ENCODE results near the gene INPP4B. TPM values are rescaled to one million over a fixed set of nuclear protein-coding genes. Genes with fewer than 3 reads are reported as not detected.

The INPP4B gene
- total and polyA plus RNA-seq, 2 of the 4 experiments (the other 2 are of a cell fraction) = 1.8 to 14.0 TPM

DNA sequence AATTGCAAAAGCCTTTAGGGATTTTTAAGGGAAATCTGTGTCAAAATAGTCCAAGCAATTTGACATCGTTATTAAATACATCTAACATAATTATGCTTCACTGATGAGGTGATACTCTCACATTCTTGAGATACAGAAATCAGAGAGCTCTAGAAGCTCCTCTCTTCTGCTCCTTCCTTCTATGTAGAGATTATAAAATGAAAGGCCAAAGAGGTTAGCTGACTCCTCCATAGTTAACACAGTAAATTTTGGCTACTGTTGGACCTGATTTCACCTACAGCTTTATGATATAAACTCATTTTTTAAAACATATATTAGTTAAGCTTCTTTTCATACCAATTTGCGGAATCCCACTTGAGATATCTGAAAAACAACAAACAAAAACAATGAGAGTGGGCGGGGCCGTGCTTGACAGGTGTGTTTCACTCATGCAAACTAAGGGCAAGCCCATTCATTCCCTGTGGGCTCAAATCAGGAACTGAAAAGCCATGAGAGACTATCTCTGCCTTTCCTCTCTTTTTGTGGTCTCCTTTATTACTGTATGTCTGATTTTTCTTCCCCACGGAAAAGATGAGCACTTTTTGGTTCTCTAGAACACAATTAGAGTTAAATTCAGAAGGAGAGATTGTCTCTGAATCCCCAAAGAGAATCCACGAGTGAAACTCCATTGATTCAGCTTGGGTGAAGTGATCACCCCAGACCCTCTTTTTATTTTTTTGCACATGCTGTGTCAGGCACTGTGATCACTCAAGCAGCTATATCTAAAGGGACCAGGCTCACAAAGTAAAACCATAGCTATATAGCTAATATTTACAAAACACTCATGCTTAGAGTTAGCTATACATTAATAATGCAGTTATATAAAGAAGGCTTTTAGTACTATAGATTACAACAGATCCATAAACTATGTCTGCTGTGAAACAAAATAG lies 643.4 kb downstream of the INPP4B start:
- Histone ChIP-seq H3K56ac (ENCODE audit: extremely low read depth, insufficient read depth, low read length) (no peak overlapping the region), H3K36me3 (ENCODE audit: control insufficient read depth, insufficient read depth, low read length) (no peaks in the 10 kb centered on the region), H2BK5ac (ENCODE audit: low read depth, low read length, poor library complexity, severe bottlenecking) (no peak overlapping the region), H4K5ac (ENCODE audit: low read depth, low read length) (no peak overlapping the region), H3K9me1 (ENCODE audit: insufficient read depth, low read length) (no peaks in the 10 kb centered on the region), H3K23ac (ENCODE audit: low read depth, low read length) (no peak overlapping the region), H3K4me3 (ENCODE audit: insufficient read depth, low read depth, low read length) (no peak overlapping the region), H4K8ac (ENCODE audit: low read depth in 2 of 2, low read length in 2 of 2) (no peak overlapping the region), H3K4ac (ENCODE audit: low read depth, low read length) (no peak overlapping the region), H3K4me1 (ENCODE audit: control insufficient read depth, insufficient read depth, low read length) (no peaks in the 10 kb centered on the region), H3K9ac (ENCODE audit: low read depth, low read length) (no peak overlapping the region), H3K79me1 (ENCODE audit: low read depth in 1 of 2, low read length in 2 of 2) (no peaks in the 10 kb centered on the region), H2BK20ac (ENCODE audit: low read depth, low read length) (no peak overlapping the region), H3K27me3 (ENCODE audit: control insufficient read depth, insufficient read depth, low read length) (no peaks in the 10 kb centered on the region), H2AK9ac (replicated peaks; ENCODE audit: low read depth, low read length, poor library complexity) (no peak overlapping the region), H4K91ac (ENCODE audit: insufficient read depth, low read depth, low read length) (no peak overlapping the region), H3K4me2 (ENCODE audit: low read depth, low read length) (no peak overlapping the region), H2AK5ac (ENCODE audit: low read depth, low read length) (no peak overlapping the region), H3K14ac (replicated peaks; ENCODE audit: low read depth, low read length) (no peak overlapping the region), H2BK15ac (ENCODE audit: low read depth, low read length) (no peak overlapping the region), H4K20me1 (ENCODE audit: insufficient read depth, low read length) (no peaks in the 10 kb centered on the region), H2BK120ac (ENCODE audit: low read depth, low read length) (no peak overlapping the region), H3K18ac (ENCODE audit: low read depth, low read length) (no peak overlapping the region), H2AFZ (replicated peaks; ENCODE audit: low read length, poor library complexity) (no peak overlapping the region), H3K9me3 (ENCODE audit: control insufficient read depth, insufficient read depth, low read length) (no peaks in the 10 kb centered on the region), H3K27ac (ENCODE audit: insufficient read depth, low read length) (no peak overlapping the region)
- ATAC-seq (ENCODE audit: low read depth) (no peak), DNase-seq (no peak)
- in situ Hi-C loops (cut with MboI; ENCODE audit: low sequenced_read_pairs) = no loop called here
- dilution Hi-C loops (cut with HindIII; ENCODE audit: low sequenced_read_pairs, unreplicated experiment) = no loop called here
- no TSS peak for BruUV-seq (replicated peaks)
- intact Hi-C loops (cut with micrococcal nuclease) = no loop called here
- WGBS, 2 experiments (ENCODE audit: extremely low coverage in 2 of 2, insufficient read length in 1 of 2) = no CpG with 5 or more reads among the region's 6 CpGs
- TF ChIP-seq, protein P1, sequence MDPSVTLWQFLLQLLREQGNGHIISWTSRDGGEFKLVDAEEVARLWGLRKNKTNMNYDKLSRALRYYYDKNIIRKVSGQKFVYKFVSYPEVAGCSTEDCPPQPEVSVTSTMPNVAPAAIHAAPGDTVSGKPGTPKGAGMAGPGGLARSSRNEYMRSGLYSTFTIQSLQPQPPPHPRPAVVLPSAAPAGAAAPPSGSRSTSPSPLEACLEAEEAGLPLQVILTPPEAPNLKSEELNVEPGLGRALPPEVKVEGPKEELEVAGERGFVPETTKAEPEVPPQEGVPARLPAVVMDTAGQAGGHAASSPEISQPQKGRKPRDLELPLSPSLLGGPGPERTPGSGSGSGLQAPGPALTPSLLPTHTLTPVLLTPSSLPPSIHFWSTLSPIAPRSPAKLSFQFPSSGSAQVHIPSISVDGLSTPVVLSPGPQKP (IDR thresholded peaks at IDR 0.05; ENCODE audit: borderline replicate concordance, low read depth, low read length) = no peak
- TF ChIP-seq POLR2A (IDR thresholded peaks at IDR 0.05; ENCODE audit: low read depth, low read length) (no peak), NFE2L2 (IDR thresholded peaks at IDR 0.05; ENCODE audit: low read depth, low read length) (no peak), BHLHE40 (IDR thresholded peaks at IDR 0.05; ENCODE audit: low read depth, low read length) (no peak), RFX5 (IDR thresholded peaks at IDR 0.05; ENCODE audit: low read depth, low read length) (no peak), CEBPB (IDR thresholded peaks at IDR 0.05; ENCODE audit: low read depth, low read length) (no peak), MXI1 (IDR thresholded peaks at IDR 0.05; ENCODE audit: borderline replicate concordance, low read depth, low read length) (no peak), FOS (IDR thresholded peaks at IDR 0.05; ENCODE audit: low read depth, low read length) (no peak), RCOR1 (IDR thresholded peaks at IDR 0.05; ENCODE audit: insufficient replicate concordance, low read length) (no peak), CHD1 (IDR thresholded peaks at IDR 0.05; ENCODE audit: low read depth, low read length) (no peak), RAD21 (IDR thresholded peaks at IDR 0.05; ENCODE audit: low read length) (no peak)
- TF ChIP-seq, protein P2, sequence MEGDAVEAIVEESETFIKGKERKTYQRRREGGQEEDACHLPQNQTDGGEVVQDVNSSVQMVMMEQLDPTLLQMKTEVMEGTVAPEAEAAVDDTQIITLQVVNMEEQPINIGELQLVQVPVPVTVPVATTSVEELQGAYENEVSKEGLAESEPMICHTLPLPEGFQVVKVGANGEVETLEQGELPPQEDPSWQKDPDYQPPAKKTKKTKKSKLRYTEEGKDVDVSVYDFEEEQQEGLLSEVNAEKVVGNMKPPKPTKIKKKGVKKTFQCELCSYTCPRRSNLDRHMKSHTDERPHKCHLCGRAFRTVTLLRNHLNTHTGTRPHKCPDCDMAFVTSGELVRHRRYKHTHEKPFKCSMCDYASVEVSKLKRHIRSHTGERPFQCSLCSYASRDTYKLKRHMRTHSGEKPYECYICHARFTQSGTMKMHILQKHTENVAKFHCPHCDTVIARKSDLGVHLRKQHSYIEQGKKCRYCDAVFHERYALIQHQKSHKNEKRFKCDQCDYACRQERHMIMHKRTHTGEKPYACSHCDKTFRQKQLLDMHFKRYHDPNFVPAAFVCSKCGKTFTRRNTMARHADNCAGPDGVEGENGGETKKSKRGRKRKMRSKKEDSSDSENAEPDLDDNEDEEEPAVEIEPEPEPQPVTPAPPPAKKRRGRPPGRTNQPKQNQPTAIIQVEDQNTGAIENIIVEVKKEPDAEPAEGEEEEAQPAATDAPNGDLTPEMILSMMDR (conservative IDR thresholded peaks at IDR 0.05; ENCODE audit: low read depth, low read length) = no peak
- TF ChIP-seq, protein P3, sequence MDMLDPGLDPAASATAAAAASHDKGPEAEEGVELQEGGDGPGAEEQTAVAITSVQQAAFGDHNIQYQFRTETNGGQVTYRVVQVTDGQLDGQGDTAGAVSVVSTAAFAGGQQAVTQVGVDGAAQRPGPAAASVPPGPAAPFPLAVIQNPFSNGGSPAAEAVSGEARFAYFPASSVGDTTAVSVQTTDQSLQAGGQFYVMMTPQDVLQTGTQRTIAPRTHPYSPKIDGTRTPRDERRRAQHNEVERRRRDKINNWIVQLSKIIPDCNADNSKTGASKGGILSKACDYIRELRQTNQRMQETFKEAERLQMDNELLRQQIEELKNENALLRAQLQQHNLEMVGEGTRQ (IDR thresholded peaks at IDR 0.05; ENCODE audit: low read depth, low read length) = no peak
- ChIA-PET CTCF (interaction anchor here (1.0 kb wide), 1 partner anchor 25 kb away, joined by 4 read pairs; no protein-coding TSS in a partner anchor), POLR2A (ENCODE audit: unreplicated experiment) (no interaction called here)
